NCI-H2227 treated with DMSO at 0.1 percent for 48 hours (cell line): ENCODE measurements around the gene SLX1A.
"Not testable (repeated sequence)": the region's sequence is repeated elsewhere in the genome, so short reads cannot be mapped to it uniquely, and the experiment has no call there.

Experiments used
- DNase-seq: peaks from one replicate; lab custom pipeline; 2025; lab: John Stamatoyannopoulos, UW

SLX1A gene

GRCh38 chr16:30193615-30194014 lies at the start of gene SLX1A, which contains the start of gene BOLA2B:
Gene SLX1A, plus strand, starts transcription at chr16:30193875. Its CDS starts 210 bp downstream, at chr16:30194085.
Gene BOLA2B, minus strand, starts transcription at chr16:30193666. Its CDS starts 71 bp downstream, at chr16:30193595.
- not testable (repeated sequence) for DNase-seq

- DNase-seq, result no peak
Observed at GRCh38 chr16:30144017-30144416, 49.7 kb upstream of the SLX1A start.

- DNase-seq, result no peak
Observed at GRCh38 chr16:30144917-30145316, 48.8 kb upstream of the SLX1A start.

GRCh38 chr16:30145657-30146056 lies 48.0 kb upstream of the SLX1A start:
- DNase-seq, result no peak

GRCh38 chr16:30147843-30148510 lies 45.7 kb upstream of the SLX1A start:
- DNase-seq, result no peak

- DNase-seq, result no peak
Observed at GRCh38 chr16:30149250-30149930, 44.3 kb upstream of the SLX1A start.

- DNase-seq, result no peak
Observed at GRCh38 chr16:30151091-30151490, 42.6 kb upstream of the SLX1A start.

GRCh38 chr16:30152517-30152916 lies 41.2 kb upstream of the SLX1A start:
- DNase-seq, result no peak

GRCh38 chr16:30155188-30155587 lies 38.5 kb upstream of the SLX1A start:
- DNase-seq, result no peak

GRCh38 chr16:30157214-30157613 lies 36.5 kb upstream of the SLX1A start:
- DNase-seq, result no peak

- DNase-seq, result no peak
Observed at GRCh38 chr16:30163538-30163937, 30.1 kb upstream of the SLX1A start.

GRCh38 chr16:30166202-30166902 lies 27.3 kb upstream of the SLX1A start:
- DNase-seq, result no peak

GRCh38 chr16:30168746-30169145 lies 24.9 kb upstream of the SLX1A start:
- not testable (repeated sequence) for DNase-seq

GRCh38 chr16:30169416-30169815 lies 24.3 kb upstream of the SLX1A start:
- not testable (repeated sequence) for DNase-seq

- not testable (repeated sequence) for DNase-seq
Observed at GRCh38 chr16:30170145-30170544, 23.5 kb upstream of the SLX1A start.

- no peak for DNase-seq
Observed at GRCh38 chr16:30173054-30173453, 20.6 kb upstream of the SLX1A start.

GRCh38 chr16:30176876-30177275 lies 16.8 kb upstream of the SLX1A start:
- not testable (repeated sequence) for DNase-seq

GRCh38 chr16:30179195-30179594 lies 14.5 kb upstream of the SLX1A start:
- DNase-seq, result no peak

GRCh38 chr16:30179931-30180330 lies 13.7 kb upstream of the SLX1A start:
- no peak for DNase-seq

GRCh38 chr16:30180741-30181140 lies 12.9 kb upstream of the SLX1A start:
- no peak for DNase-seq

- DNase-seq, result peak; percentile 73
Observed at GRCh38 chr16:30183233-30184095, 10.2 kb upstream of the SLX1A start, which contains the start of gene CORO1A. Gene CORO1A, plus strand, starts transcription at chr16:30183602. Its CDS starts 1,608 bp downstream, at chr16:30185210.
